Choroid plexus epithelial cell (primary cell): ENCODE measurements around the gene DCAKD.
A peak's percentile ranks its signal among the peaks of the same experiment; 100 is the strongest.

Experiments used
- DNase-seq: peaks from one replicate; pipeline ENCODE4 v3.0.0-alpha.2; 2010; ENCODE audit warnings: low read depth
- H3K4me3 ChIP-seq: 2 replicates; pipeline ENCODE4 v1.5.1; 2011; ENCODE audit warnings: low read depth, mild to moderate bottlenecking, control low read depth, low read length, moderate library complexity
- TF ChIP-seq, protein P1 (sequence below): conservative IDR thresholded peaks from 2 replicates; pipeline ENCODE4 v1.5.1; 2011; ENCODE audit warnings: low read depth, mild to moderate bottlenecking, control low read depth, inconsistent platforms, low read length, moderate library complexity

The DCAKD gene

GRCh38 chr17:45086865-45087503 is 35.6 kb upstream of the DCAKD start:
- no peak overlapping the region for H3K4me3 ChIP-seq
- TF ChIP-seq, protein P1, sequence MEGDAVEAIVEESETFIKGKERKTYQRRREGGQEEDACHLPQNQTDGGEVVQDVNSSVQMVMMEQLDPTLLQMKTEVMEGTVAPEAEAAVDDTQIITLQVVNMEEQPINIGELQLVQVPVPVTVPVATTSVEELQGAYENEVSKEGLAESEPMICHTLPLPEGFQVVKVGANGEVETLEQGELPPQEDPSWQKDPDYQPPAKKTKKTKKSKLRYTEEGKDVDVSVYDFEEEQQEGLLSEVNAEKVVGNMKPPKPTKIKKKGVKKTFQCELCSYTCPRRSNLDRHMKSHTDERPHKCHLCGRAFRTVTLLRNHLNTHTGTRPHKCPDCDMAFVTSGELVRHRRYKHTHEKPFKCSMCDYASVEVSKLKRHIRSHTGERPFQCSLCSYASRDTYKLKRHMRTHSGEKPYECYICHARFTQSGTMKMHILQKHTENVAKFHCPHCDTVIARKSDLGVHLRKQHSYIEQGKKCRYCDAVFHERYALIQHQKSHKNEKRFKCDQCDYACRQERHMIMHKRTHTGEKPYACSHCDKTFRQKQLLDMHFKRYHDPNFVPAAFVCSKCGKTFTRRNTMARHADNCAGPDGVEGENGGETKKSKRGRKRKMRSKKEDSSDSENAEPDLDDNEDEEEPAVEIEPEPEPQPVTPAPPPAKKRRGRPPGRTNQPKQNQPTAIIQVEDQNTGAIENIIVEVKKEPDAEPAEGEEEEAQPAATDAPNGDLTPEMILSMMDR: no peak
- no peak for DNase-seq

DNA sequence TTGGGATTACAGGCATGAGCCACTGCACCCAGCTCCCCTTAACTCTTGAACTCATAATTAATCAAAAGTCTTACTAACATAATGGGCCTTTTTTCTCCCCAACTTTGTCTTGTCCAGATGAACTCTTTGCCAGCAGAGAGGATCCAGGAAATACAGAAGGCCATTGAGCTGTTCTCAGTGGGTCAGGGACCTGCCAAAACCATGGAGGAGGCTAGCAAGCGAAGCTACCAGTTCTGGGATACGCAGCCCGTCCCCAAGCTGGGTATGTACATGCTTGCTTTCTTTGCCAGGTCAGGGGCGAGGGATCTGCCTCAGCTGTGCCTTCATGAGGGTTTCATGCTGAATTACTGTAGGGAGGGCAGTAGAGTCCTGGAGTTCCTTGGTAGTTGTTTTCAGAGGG is 35.0 kb upstream of the DCAKD start:
- TF ChIP-seq, protein P1: no peak
- no peak overlapping the region for H3K4me3 ChIP-seq
- no peak for DNase-seq

GRCh38 chr17:45081047-45081703 is 29.7 kb upstream of the DCAKD start:
- TF ChIP-seq, protein P1: no peak
- H3K4me3 ChIP-seq: no peak overlapping the region
- no peak for DNase-seq

DNA sequence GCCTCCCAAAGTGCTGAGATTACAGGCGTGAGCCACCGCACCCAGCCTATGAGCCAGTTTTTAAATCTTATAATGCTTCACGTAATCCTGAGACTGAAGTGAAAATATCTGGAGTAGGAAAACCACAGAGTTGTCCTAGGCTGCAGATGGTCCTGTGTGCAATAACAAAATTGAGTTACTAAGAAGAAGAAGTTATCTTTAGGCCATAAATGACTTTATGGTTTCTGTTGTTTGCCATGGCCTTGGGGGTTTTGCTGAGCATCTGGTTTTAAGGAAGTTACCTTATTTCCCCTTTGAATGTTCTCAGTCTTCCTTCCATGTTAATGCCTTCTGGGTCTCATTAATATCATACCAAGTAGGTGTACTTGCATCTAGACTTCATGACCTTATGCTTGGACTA is 26.2 kb upstream of the DCAKD start:
- no peak for DNase-seq
- TF ChIP-seq, protein P1: no peak
- H3K4me3 ChIP-seq: no peak overlapping the region

GRCh38 chr17:45073414-45074070 is 22.1 kb upstream of the DCAKD start:
- H3K4me3 ChIP-seq: no peak overlapping the region
- peak; percentile 87 for DNase-seq
- TF ChIP-seq, protein P1: no peak

GRCh38 chr17:45070809-45071208 is 19.4 kb upstream of the DCAKD start:
- no peak overlapping the region for H3K4me3 ChIP-seq
- TF ChIP-seq, protein P1: no peak
- DNase-seq: no peak
